Tibial nerve (tissue), 4 donors: ENCODE measurements around the gene FCHSD2.

Experiments
- CTCF ChIP-seq, 5 experiments: fragments of 200-600 bp in 3 of 5; fragments of 450-650 bp in 2 of 5; sonication (generic) in 3 of 5; IDR thresholded peaks; one replicate each; pipeline ENCODE4 v1.5.1; 2016 to 2019; ENCODE audit warnings: antibody characterized with exemption in 5 of 5, mild to moderate bottlenecking in 3 of 5, moderate library complexity in 2 of 5
- EP300 ChIP-seq, 2 donors: sonication (generic); formaldehyde crosslinking; IDR thresholded peaks; one replicate each; pipeline ENCODE4 v1.6.1; 2017; ENCODE audit warnings: antibody characterized with exemption in 2 of 2, mild to moderate bottlenecking in 1 of 2
- POLR2A ChIP-seq, 2 donors: fragments of 450-650 bp; IDR thresholded peaks; one replicate each; pipeline ENCODE4 v1.6.1; 2017; ENCODE audit warnings: antibody characterized with exemption in 2 of 2, mild to moderate bottlenecking in 2 of 2, moderate library complexity in 2 of 2

- TF ChIP-seq CTCF (IDR thresholded peaks at IDR 0.05) (no peak), POLR2A (IDR thresholded peaks at IDR 0.05) (no peak), EP300 (IDR thresholded peaks at IDR 0.05) (no peak)
These were observed 15.2 kb upstream of the FCHSD2 start for GRCh38 chr11:73157101-73158010.
